ENCODE data around the gene AKAP13. TPM values are rescaled to one million over a fixed set of nuclear protein-coding genes. Genes with fewer than 3 reads are reported as not detected.

Gene AKAP13
- total and polyA plus RNA-seq, 2 of the 8 experiments (the other 6 are each of a cell fraction or from before 2014, with no cell fraction given), result 14.0 to 46.2 TPM

GRCh38 chr15:85440451-85440850 is 60.0 kb downstream of the AKAP13 start (continued):
- TF ChIP-seq CHD7 (IDR thresholded peaks at IDR 0.05; ENCODE audit: insufficient replicate concordance, low read length) (no peak), CBX5 (IDR thresholded peaks at IDR 0.05; ENCODE audit: low read depth, low read length) (no peak), SP1 (IDR thresholded peaks at IDR 0.05; ENCODE audit: low read depth, low read length) (no peak), SAP30 (IDR thresholded peaks at IDR 0.05; ENCODE audit: insufficient read depth, insufficient replicate concordance, low read length) (no peak), SIRT6 (IDR thresholded peaks at IDR 0.05; ENCODE audit: low read length) (no peak), FOSL1 (IDR thresholded peaks at IDR 0.05; ENCODE audit: insufficient read depth, low read depth, low read length) (no peak), BRCA1 (IDR thresholded peaks at IDR 0.05; ENCODE audit: low read depth, low read length) (no peak), RAD21 (IDR thresholded peaks at IDR 0.05 in 1 of 2, conservative IDR thresholded peaks at IDR 0.05 in 1 of 2; ENCODE audit: low read depth in 2 of 2, low read length in 2 of 2) (no peak), BCL11A (IDR thresholded peaks at IDR 0.05; ENCODE audit: low read depth in 2 of 2, low read length in 2 of 2) (no peak), TAF7 (optimal IDR thresholded peaks at IDR 0.05; ENCODE audit: borderline replicate concordance, low read depth, low read length) (no peak), SRF (IDR thresholded peaks at IDR 0.05; ENCODE audit: low read depth, low read length) (no peak)

Measured in H1 (cell line).